ENCODE measurements around the gene SF3B6. TPM values are rescaled to one million over a fixed set of nuclear protein-coding genes. Genes with fewer than 3 reads are reported as not detected.

The SF3B6 gene, protein sequence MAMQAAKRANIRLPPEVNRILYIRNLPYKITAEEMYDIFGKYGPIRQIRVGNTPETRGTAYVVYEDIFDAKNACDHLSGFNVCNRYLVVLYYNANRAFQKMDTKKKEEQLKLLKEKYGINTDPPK
- total RNA-seq = 100 to 1,000 TPM in 1 of 5 experiments, 10 to 100 TPM in 4; 42.4 to 100 (median 49.7) TPM
- 100 to 1,000 TPM; 114 to 231 TPM for polyA plus RNA-seq
- total RNA-seq = 31.1 reads per million, percentile 60 among the genes with 10 or more reads in this experiment

DNA sequence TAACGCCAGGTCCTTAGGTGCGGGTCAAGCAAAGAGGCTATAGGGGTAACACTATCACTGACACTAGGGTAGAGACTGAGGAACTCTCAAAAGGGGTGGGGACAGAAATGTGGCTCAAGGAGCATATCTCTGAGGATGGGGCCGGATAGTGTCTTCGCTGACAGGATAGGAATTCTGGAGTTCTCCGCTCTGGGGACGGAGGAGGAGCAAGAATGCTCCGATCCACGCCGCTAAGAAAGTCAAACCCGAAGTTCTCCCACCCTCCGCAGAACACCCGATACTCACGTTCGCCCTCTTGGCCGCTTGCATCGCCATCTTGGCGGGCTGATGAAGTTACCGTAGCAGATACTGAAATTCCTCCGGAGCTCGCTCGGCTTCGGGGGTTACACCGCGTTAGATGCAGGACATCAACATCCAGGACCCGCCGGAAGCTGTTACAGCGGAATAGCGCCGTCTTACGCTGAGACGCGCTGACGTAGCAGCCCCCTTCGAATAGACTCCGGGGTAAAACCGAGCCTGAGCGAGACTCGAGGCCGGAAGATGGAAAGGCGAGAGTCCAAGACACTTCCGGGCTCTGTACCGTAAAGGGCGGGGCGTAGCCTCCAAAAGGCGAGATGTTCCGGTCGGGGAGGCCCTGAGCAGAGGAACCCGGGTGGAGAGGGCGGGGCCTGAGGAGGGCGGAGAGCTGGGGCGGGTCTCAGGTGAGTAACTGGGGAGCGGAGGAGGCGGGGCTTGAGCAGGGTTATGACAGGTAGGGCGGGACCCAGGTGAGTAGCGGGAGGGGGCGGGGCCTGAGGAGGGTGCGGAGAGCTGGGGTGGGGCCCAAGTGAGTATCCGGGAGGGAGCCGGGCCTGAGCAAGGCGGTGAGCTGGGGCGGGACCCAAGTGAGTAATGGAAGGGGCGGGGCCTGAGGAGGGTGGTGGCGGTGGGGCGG, at the start of gene SF3B6:
TSS of gene SF3B6 (minus strand) at position 412 of the 934 bp plus-strand sequence. CDS start at position 315, 97 bp downstream.
- Histone ChIP-seq H3K27me3 (ENCODE audit: control insufficient read depth in 2 of 2, insufficient read depth in 2 of 2, low read length in 2 of 2) (no peaks in the 10 kb centered on the region), H3K4me3 (ENCODE audit: low read length) (peak within 1 kb of the TSS; percentile 97), H3K27ac (ENCODE audit: low read depth, low read length) (peak within 1 kb of the TSS; percentile 78), H3K9me3 (ENCODE audit: control insufficient read depth in 2 of 3, low read length in 3 of 3) (no peaks in the 10 kb centered on the region), H3K36me3 (ENCODE audit: control insufficient read depth in 2 of 3, insufficient read depth in 3 of 3, low read length in 3 of 3) (peaks cover 0 to 16% (median 4%) of the 10 kb centered on the region in 3 experiments), H3K4me1 (ENCODE audit: control insufficient read depth in 2 of 2, insufficient read depth in 2 of 2, low read length in 2 of 2) (peaks cover 13 to 21% of the 10 kb centered on the region in 2 donors)
- intact Hi-C loops (cut with micrococcal nuclease) = loop anchor here (1.0 to 5.0 kb wide), 18 partner anchors 8 to 1956 kb away; partner anchors contain the start of genes ATAD2B (in 2 of the 2), ITSN2 (in 2 of the 2), TP53I3 (in 2 of the 2) and UBXN2A (in 2 of the 2)
- peaks cover 0 to 16% (median 4%) of the 10 kb centered on the region in 5 donors for H3K36me3 Mint-ChIP-seq
- ChIA-PET POLR2A (interaction anchor here (0.6 to 2.8 kb wide), 16 partner anchors 10 to 1301 kb away, joined by 3 to 49 read pairs (median 4); partner anchors contain the start of genes ATAD2B, FKBP1B, ITSN2 and UBXN2A), CTCF (interaction anchor here (1.0 to 1.8 kb wide), 4 partner anchors 9 to 253 kb away, joined by 4 to 8 read pairs (median 6); partner anchors contain the start of genes ATAD2B, TP53I3 and WDCP)
- H3K27ac Mint-ChIP-seq = peak within 1 kb of the TSS; percentile 96 to 99 (median 99)
- ATAC-seq (peak; percentile 89), DNase-seq (peak; percentile 97 to 100 (median 100))
- H3K4me3 Mint-ChIP-seq = peak within 1 kb of the TSS; percentile 93 to 99 (median 98)
- H3K27me3 Mint-ChIP-seq = no peaks in the 10 kb centered on the region
- H3K4me1 Mint-ChIP-seq = peaks cover 14 to 47% (median 42%) of the 10 kb centered on the region in 7 donors
- H3K9me3 Mint-ChIP-seq = no peaks in the 10 kb centered on the region

GRCh38 chr2:24123922-24124580, 47.9 kb upstream of the SF3B6 start:
- Histone ChIP-seq H3K36me3 (ENCODE audit: control insufficient read depth in 2 of 3, insufficient read depth in 3 of 3, low read length in 3 of 3) (no peaks in the 10 kb centered on the region), H3K27me3 (ENCODE audit: control insufficient read depth in 2 of 2, insufficient read depth in 2 of 2, low read length in 2 of 2) (no peaks in the 10 kb centered on the region), H3K4me3 (ENCODE audit: low read length) (peak overlapping the region; percentile 56), H3K9me3 (ENCODE audit: control insufficient read depth in 2 of 3, low read length in 3 of 3) (no peaks in the 10 kb centered on the region), H3K27ac (ENCODE audit: low read depth, low read length) (peak overlapping the region; percentile 49), H3K4me1 (ENCODE audit: control insufficient read depth in 2 of 2, insufficient read depth in 2 of 2, low read length in 2 of 2) (peaks cover 0 to 5% of the 10 kb centered on the region in 2 donors)
- DNase-seq = peak in 1 of 9 donors; percentile 22
- intact Hi-C loops (cut with micrococcal nuclease) = loop anchor here in 1 of 2 donors (1.0 to 5.0 kb wide), 2 partner anchors 48 to 77 kb away; partner anchors contain the start of genes FKBP1B, SF3B6 and WDCP
- Mint-ChIP-seq H3K9me3 (no peaks in the 10 kb centered on the region), H3K4me3 (peak overlapping the region; percentile 74 to 86 (median 80)), H3K4me1 (peaks cover 10 to 16% (median 15%) of the 10 kb centered on the region in 7 donors), H3K27ac (peak overlapping the region in 8 of 9 donors; percentile 36 to 79 (median 62)), H3K27me3 (peaks cover 0 to 2% (median 0%) of the 10 kb centered on the region in 5 donors), H3K36me3 (peaks cover 0 to 12% (median 8%) of the 10 kb centered on the region in 5 donors)
- POLR2A ChIA-PET = no interaction called here
- no peak for ATAC-seq
- CTCF ChIA-PET = interaction anchor here (0.6 kb wide), 1 partner anchor 23 kb away, joined by 3 read pairs; no protein-coding TSS in a partner anchor

GRCh38 chr2:24123195-24123921, 47.2 kb upstream of the SF3B6 start, which contains the start of the genes FAM228B and PFN4:
Gene FAM228B, plus strand, starts transcription at chr2:24123469. Its CDS starts 893 bp downstream, at chr2:24124362.
Gene PFN4, minus strand, starts transcription at chr2:24123334. Its CDS starts 799 bp downstream, at chr2:24122535.
- Histone ChIP-seq H3K9me3 (ENCODE audit: control insufficient read depth in 2 of 3, low read length in 3 of 3) (no peaks in the 10 kb centered on the region), H3K4me3 (ENCODE audit: low read length) (peak within 1 kb of the TSS; percentile 56), H3K27me3 (ENCODE audit: control insufficient read depth in 2 of 2, insufficient read depth in 2 of 2, low read length in 2 of 2) (no peaks in the 10 kb centered on the region), H3K36me3 (ENCODE audit: control insufficient read depth in 2 of 3, insufficient read depth in 3 of 3, low read length in 3 of 3) (no peaks in the 10 kb centered on the region), H3K4me1 (ENCODE audit: control insufficient read depth in 2 of 2, insufficient read depth in 2 of 2, low read length in 2 of 2) (peaks cover 0 to 5% of the 10 kb centered on the region in 2 donors), H3K27ac (ENCODE audit: low read depth, low read length) (peak within 1 kb of the TSS; percentile 49)
- peaks cover 10 to 15% (median 15%) of the 10 kb centered on the region in 7 donors for H3K4me1 Mint-ChIP-seq
- H3K9me3 Mint-ChIP-seq = no peaks in the 10 kb centered on the region
- ChIA-PET POLR2A (no interaction called here), CTCF (interaction anchor here (0.6 kb wide), 1 partner anchor 24 kb away, joined by 3 read pairs; no protein-coding TSS in a partner anchor)
- ATAC-seq (peak; percentile 93), DNase-seq (peak; percentile 12 to 76 (median 36))
- peaks cover 0 to 2% (median 0%) of the 10 kb centered on the region in 5 donors for H3K27me3 Mint-ChIP-seq
- peak within 1 kb of the TSS; percentile 36 to 79 (median 67) for H3K27ac Mint-ChIP-seq
- peaks cover 0 to 7% (median 6%) of the 10 kb centered on the region in 5 donors for H3K36me3 Mint-ChIP-seq
- intact Hi-C loops (cut with micrococcal nuclease) = loop anchor here in 1 of 2 donors (1.0 to 5.0 kb wide), 2 partner anchors 47 to 76 kb away; partner anchors contain the start of genes FKBP1B, SF3B6 and WDCP
- H3K4me3 Mint-ChIP-seq = peak within 1 kb of the TSS; percentile 74 to 91 (median 82)

DNA sequence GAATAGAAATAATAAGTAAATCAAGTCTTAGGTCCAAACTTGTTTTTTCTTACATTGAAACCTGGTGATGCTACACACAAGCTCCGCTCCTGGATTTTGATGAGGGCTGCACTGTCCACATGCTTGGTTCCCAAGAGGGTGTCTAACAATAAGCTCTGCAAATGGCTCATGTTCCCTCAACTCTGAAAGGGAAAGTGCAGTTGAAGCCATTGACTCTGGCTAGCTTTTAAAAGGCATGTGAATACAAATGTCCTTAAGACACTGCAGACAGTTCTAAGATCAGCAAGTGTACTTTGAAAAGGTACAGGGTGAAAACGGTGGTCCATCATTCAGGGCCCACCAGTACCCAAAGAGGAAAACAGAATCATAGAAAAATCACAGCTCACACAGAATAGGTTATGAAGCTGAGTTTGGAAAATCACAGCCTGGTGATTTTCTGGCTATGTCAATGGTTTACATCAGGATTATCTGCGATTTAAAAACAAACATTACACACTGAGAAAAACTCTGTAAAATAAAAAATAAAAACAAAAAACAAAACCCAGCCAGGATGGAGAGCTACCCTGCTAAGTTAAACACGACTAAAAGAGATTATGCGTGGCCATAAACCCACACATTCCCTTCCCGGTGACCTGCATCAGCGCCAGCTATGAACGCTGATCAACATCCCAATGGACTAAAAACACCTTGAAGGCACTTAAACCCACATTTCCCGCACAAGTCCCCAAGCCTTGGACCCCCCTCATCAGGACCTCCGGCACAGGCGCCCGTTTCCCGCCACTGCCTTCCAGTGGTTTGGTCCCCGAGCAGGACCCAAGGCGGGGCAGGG, 46.5 kb upstream of the SF3B6 start:
- peak overlapping the region; percentile 49 for H3K27ac ChIP-seq (ENCODE audit: low read depth, low read length)
- ChIA-PET CTCF (interaction anchor here (0.6 to 0.7 kb wide), 3 partner anchors 196 to 390 kb away, joined by 4 to 6 read pairs (median 4); no protein-coding TSS in a partner anchor), POLR2A (interaction anchor here (0.6 kb wide), 1 partner anchor 316 kb away, joined by 3 read pairs; no protein-coding TSS in a partner anchor)
- no peaks in the 10 kb centered on the region for H3K36me3 ChIP-seq (ENCODE audit: control insufficient read depth in 2 of 3, insufficient read depth in 3 of 3, low read length in 3 of 3)
- DNase-seq = peak in 1 of 9 donors; percentile 1
- Mint-ChIP-seq H3K4me1 (peaks cover 6 to 15% (median 15%) of the 10 kb centered on the region in 7 donors), H3K27me3 (peaks cover 0 to 2% (median 0%) of the 10 kb centered on the region in 5 donors), H3K4me3 (peak overlapping the region; percentile 70 to 91 (median 82)), H3K27ac (peak overlapping the region in 8 of 9 donors; percentile 22 to 78 (median 60)), H3K9me3 (no peaks in the 10 kb centered on the region), H3K36me3 (peaks cover 0 to 7% (median 0%) of the 10 kb centered on the region in 5 donors)
- peak overlapping the region; percentile 56 for H3K4me3 ChIP-seq (ENCODE audit: low read length)
- H3K4me1 ChIP-seq (ENCODE audit: control insufficient read depth in 2 of 2, insufficient read depth in 2 of 2, low read length in 2 of 2) = peaks cover 0 to 5% of the 10 kb centered on the region in 2 donors
- intact Hi-C loops (cut with micrococcal nuclease) = loop anchor here in 1 of 2 donors (1.0 to 5.0 kb wide), 2 partner anchors 46 to 75 kb away; partner anchors contain the start of genes FKBP1B, SF3B6 and WDCP
- no peaks in the 10 kb centered on the region for H3K27me3 ChIP-seq (ENCODE audit: control insufficient read depth in 2 of 2, insufficient read depth in 2 of 2, low read length in 2 of 2)
- H3K9me3 ChIP-seq (ENCODE audit: control insufficient read depth in 2 of 3, low read length in 3 of 3) = no peaks in the 10 kb centered on the region
- ATAC-seq = no peak
